H7 (cell line): Measurements from ENCODE around the gene TNNI3K. TPM values are rescaled to one million over a fixed set of nuclear protein-coding genes. Genes with fewer than 3 reads are reported as not detected.

Source experiments
- DNase-seq: peaks from one replicate; pipeline ENCODE4 v3.0.0; 2012
- H3K27me3 ChIP-seq: 2 replicates; pipeline ENCODE4 v1.6.0; 2011; ENCODE audit warnings: mild to moderate bottlenecking, low read length; ENCODE audit not compliant: control insufficient read depth, insufficient read depth
- H3K36me3 ChIP-seq: replicated peaks from 2 replicates; pipeline ENCODE4 v1.5.1; 2011; ENCODE audit warnings: low read length; ENCODE audit not compliant: control insufficient read depth, insufficient read depth
- H3K4me3 ChIP-seq: 2 replicates; pipeline ENCODE4 v1.5.1; 2011; ENCODE audit warnings: low read depth, mild to moderate bottlenecking, control low read depth, low read length, moderate library complexity; ENCODE audit not compliant: insufficient read depth
- total RNA-seq: library from RNA; depleted of rRNA; stranded (reverse); fragments of >200 nt; shearing (Covaris generic); gene quantifications from 2 replicates; pipeline ENCODE4 v1.2.3, GENCODE V29; 2014; rRNA removed

The TNNI3K gene
- total RNA-seq, result 0.44 TPM in 1 of 2 replicates, not detected in the other

GRCh38 chr1:74235153-74235552, at the start of gene TNNI3K:
Gene TNNI3K (plus strand): TSS chr1:74235387. CDS start chr1:74235452, 65 bp downstream.
- Histone ChIP-seq H3K36me3 (no peaks in the 10 kb centered on the region), H3K4me3 (no peak within 1 kb of the TSS), H3K27me3 (no peaks in the 10 kb centered on the region)
- DNase-seq, result no peak

DNA sequence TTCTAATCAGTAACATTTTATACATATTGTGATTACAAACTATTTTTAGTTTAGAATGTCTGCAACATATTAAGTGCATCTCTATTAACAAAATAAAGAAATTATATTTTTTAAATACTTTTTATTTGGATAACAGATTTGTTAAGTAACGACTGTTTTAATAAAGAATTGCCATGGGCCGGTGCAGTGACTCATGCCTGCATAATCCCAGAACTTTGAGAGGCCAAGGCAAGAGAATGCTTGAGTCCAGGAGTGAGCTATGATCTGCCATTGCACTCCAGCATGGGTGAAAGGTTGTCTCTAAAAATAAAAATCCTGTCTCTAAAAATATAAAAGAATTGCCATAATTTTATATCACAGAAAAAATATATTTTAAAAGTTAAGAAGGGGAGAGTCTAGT, 41.3 kb upstream of the TNNI3K start:
- Histone ChIP-seq H3K36me3 (no peaks in the 10 kb centered on the region), H3K4me3 (no peak overlapping the region), H3K27me3 (no peaks in the 10 kb centered on the region)
- no peak for DNase-seq

GRCh38 chr1:74195339-74195738, 39.8 kb upstream of the TNNI3K start:
- Histone ChIP-seq H3K36me3 (no peaks in the 10 kb centered on the region), H3K27me3 (no peaks in the 10 kb centered on the region), H3K4me3 (no peak overlapping the region)
- DNase-seq, result no peak

DNA sequence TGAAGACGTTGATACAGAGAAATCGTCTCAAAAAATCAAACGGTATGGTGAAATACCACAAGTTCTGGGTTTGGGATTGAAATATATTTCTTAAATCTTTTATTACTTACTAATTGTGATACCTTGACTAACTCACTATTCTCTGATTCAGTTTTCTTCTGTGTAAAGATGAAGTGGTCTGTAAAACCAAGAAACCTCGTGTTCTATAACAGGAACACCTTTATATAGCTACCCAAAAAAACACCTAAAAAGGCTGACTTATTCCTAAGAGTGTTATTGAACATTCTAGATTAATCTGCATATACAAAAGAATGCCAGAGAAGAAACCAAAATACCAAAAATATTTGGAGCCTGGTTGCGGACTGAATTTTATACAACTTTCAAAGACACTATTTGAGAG, 37.9 kb upstream of the TNNI3K start:
- no peak for DNase-seq
- H3K27me3 ChIP-seq, result no peaks in the 10 kb centered on the region

GRCh38 chr1:74197657-74198552, 37.3 kb upstream of the TNNI3K start, which contains the start of the genes FPGT and LRRIQ3:
Gene FPGT (plus strand): TSS chr1:74198242. CDS start chr1:74198279, 37 bp downstream.
Gene LRRIQ3 (minus strand): TSS chr1:74198176. CDS start chr1:74183684, 14,492 bp downstream.
- peak; percentile 89 for DNase-seq
- Histone ChIP-seq H3K36me3 (no peaks in the 10 kb centered on the region), H3K27me3 (no peaks in the 10 kb centered on the region), H3K4me3 (peak within 1 kb of the TSS; percentile 70)

More for the DNA sequence above, 37.9 kb upstream of the TNNI3K start:
- Histone ChIP-seq H3K4me3 (no peak overlapping the region; the same call in 1 of the 2 replicates), H3K36me3 (no peaks in the 10 kb centered on the region)

GRCh38 chr1:74199504-74199903, 35.7 kb upstream of the TNNI3K start:
- no peak overlapping the region for H3K4me3 ChIP-seq
- DNase-seq, result no peak

GRCh38 chr1:74205266-74205665, 29.9 kb upstream of the TNNI3K start:
- Histone ChIP-seq H3K36me3 (no peaks in the 10 kb centered on the region), H3K27me3 (no peaks in the 10 kb centered on the region), H3K4me3 (no peak overlapping the region)
- DNase-seq, result no peak

More at GRCh38 chr1:74199504-74199903, 35.7 kb upstream of the TNNI3K start:
- no peaks in the 10 kb centered on the region for H3K27me3 ChIP-seq
- H3K36me3 ChIP-seq, result no peaks in the 10 kb centered on the region

DNA sequence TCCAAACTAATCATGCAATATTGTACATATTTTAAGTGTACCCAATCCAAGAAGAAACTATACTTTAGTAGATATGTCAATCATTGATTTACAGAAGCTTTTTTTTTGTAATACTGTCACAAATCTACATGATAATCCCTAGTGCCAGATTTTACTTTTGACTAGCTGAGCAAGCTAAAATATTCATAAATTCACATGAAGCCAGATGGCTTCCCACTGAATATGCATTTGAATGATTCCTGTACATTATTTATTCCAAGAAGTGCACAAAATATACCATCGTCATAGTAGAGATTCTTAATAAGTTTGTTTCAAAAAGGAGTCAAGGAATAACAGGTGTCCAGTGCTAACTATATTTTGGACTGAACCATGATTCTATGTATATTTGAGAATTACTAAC, 20.0 kb upstream of the TNNI3K start:
- no peaks in the 10 kb centered on the region for H3K27me3 ChIP-seq
- H3K36me3 ChIP-seq, result no peaks in the 10 kb centered on the region
- H3K4me3 ChIP-seq, result no peak overlapping the region
- no peak for DNase-seq

DNA sequence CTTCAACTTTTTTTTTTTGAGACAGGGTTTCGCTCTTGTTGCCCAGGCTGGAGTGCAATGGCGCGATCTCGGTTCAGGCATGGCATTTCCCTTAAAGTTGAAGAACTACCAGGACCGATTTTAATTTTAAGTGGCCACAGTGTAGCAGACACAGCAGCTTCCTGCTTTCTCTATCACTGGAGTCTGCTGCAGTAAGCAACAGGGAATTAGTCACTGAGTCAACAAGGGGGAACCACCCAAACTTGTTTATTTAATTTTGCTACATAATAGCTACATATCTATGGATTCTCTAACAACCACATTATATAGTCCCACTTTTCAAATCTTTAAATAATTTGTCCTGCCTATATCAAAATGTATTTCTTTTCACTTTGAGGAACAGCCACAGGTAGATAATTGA, 12.5 kb upstream of the TNNI3K start:
- no peaks in the 10 kb centered on the region for H3K27me3 ChIP-seq
- DNase-seq, result no peak

DNA sequence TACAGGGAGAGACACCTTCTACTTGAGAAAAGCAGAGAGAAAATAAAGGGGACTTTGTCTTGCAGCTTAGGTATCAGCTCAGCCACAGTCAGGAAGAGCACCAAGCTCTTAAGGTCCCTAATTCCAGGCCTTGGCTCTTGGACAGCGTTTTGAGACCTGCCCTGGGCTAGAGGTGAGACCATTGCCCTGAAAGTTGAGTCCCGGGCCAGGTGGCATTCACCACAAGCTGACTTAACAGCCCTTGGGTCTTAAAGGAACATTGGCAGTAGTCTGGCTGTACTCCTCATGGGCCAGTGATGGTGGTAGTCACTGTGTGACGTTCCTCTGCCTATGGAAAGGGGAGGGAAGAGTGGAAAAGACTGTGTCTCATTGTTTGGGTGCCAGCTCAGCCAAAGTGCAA, 11.7 kb upstream of the TNNI3K start:
- no peaks in the 10 kb centered on the region for H3K36me3 ChIP-seq

More for the DNA sequence above, 12.5 kb upstream of the TNNI3K start:
- Histone ChIP-seq H3K4me3 (no peak overlapping the region), H3K36me3 (no peaks in the 10 kb centered on the region)

DNA sequence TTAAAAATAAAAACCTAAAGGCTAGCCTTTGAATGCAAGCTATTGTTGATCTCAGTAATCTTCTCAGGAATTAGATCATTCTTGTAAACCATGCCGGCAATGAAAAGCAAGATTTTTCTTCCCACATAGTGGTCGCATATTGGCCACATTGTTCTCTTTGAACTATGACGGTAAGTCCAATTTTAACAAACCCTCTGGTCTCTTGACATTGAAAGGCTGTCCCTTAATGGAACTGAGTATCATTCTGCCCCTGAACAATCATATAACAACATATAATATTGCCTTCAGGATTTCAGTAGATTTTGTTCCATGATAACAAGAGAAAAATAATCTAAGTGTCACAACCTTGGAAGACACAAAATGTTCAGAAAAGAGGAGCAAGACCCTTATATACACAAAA, 1.3 kb downstream of the TNNI3K start:
- no peaks in the 10 kb centered on the region for H3K27me3 ChIP-seq
- DNase-seq, result no peak

More for the DNA sequence above, 11.7 kb upstream of the TNNI3K start:
- no peak for DNase-seq
- no peak overlapping the region for H3K4me3 ChIP-seq
- no peaks in the 10 kb centered on the region for H3K27me3 ChIP-seq

DNA sequence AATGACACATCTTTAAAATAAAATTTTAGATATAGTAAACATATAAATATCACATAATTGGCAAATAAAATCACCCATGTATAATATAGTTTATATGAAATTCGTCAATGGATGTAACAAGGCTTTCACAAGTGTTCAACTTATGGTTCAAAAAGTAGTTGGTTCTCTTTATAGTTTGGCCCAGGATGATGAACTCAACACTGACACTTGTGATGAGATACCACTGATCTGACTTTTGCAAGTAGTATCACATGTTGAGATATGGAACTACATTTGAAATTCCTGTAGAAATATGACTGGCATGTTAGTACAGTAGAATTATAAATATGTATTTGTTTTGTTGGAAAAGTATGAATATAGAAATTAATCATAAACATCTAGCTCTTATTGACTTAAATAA, 1.8 kb downstream of the TNNI3K start:
- no peaks in the 10 kb centered on the region for H3K36me3 ChIP-seq
- no peak overlapping the region for H3K4me3 ChIP-seq
- H3K27me3 ChIP-seq, result no peaks in the 10 kb centered on the region
- DNase-seq, result no peak

More for the DNA sequence above, 1.3 kb downstream of the TNNI3K start:
- H3K36me3 ChIP-seq, result no peaks in the 10 kb centered on the region
- H3K4me3 ChIP-seq, result no peak overlapping the region

- no peak for DNase-seq
- no peaks in the 10 kb centered on the region for H3K27me3 ChIP-seq
Measured at GRCh38 chr1:74237787-74238186, 2.6 kb downstream of the TNNI3K start.

DNA sequence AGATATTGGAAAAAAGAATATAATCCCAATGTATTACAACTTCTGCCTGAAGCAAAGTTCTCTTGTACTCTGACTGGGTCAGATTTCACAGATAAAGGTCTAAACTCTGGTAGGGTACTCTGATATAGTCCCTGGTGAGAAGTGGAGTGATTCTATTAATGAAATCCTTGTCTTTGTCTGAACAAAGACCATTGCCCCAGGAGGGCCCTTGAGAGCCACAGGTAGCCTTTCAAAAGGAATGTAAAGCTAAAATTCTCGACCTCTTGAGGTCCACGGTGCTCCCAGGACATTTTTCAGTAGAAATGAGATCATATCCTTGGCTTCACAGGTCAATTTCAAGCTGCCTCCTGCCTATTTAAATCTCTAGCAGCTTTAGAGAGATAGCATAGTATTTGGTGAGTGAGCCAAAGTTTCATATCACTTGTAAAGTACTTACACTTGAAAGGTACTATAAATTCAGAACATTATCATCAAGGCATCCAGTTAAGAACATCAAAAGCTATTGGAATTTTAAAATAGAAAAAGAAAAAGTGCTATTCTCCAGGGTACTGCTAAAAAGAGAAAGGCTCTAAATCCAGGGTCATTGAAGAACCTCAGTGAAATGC, 10.1 kb downstream of the TNNI3K start:
- peak; percentile 67 for DNase-seq
- no peaks in the 10 kb centered on the region for H3K36me3 ChIP-seq
- H3K4me3 ChIP-seq, result no peak overlapping the region
- H3K27me3 ChIP-seq, result peaks cover 6% of the 10 kb centered on the region

More at GRCh38 chr1:74237787-74238186, 2.6 kb downstream of the TNNI3K start:
- Histone ChIP-seq H3K36me3 (no peaks in the 10 kb centered on the region), H3K4me3 (no peak overlapping the region)

DNA sequence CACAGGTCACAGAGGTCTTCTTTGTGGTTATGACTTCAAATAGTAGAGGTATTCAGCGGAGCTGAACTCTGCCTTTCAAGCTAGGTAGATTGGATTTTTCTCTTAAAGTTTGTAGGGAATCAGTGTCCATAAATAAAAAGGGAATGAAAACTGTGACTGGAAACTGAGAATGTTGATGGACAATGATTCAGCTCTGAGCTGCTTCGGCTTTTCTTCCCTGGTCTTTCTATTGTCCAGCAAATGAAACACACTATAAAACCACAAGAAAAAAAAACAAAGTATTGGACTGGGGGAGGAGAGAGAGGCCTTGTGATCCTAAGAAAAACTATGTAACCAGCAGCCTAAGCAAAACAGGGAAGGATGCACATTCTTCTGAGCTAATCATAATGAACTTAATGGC, 11.1 kb downstream of the TNNI3K start:
- no peak for DNase-seq
- Histone ChIP-seq H3K4me3 (no peak overlapping the region), H3K27me3 (peaks cover 6% of the 10 kb centered on the region), H3K36me3 (no peaks in the 10 kb centered on the region)
